Esophagus muscularis mucosa (tissue), 4 donors: Measurements from ENCODE around the gene LIAS. TPM values are rescaled to one million over a fixed set of nuclear protein-coding genes. Genes with fewer than 3 reads are reported as not detected.

Experiments used
- DNase-seq: peaks from one replicate; pipeline ENCODE4 v3.0.0-alpha.2; 2017; ENCODE audit errors: extremely low spot score
- H3K27ac ChIP-seq, 4 donors: fragments of 200-600 bp; sonication (generic); replicated peaks in 1 of 4; 1 replicate in 3 of 4; 2 replicates in 1 of 4; pipeline ENCODE4 v1.5.1; 2016 to 2019; ENCODE audit warnings: mild to moderate bottlenecking in 1 of 4
- H3K27me3 ChIP-seq, 4 donors: fragments of 200-600 bp; sonication (generic); one replicate each; pipeline versions ENCODE4 v1.5.1 to v1.6.0; 2016 to 2019
- H3K36me3 ChIP-seq, 4 donors: fragments of 200-600 bp; sonication (generic); one replicate each; pipeline ENCODE4 v1.5.1; 2016 to 2019
- H3K4me1 ChIP-seq, 4 donors: fragments of 200-600 bp; sonication (generic); one replicate each; pipeline ENCODE4 v1.5.1; 2016 to 2019
- H3K4me3 ChIP-seq, 4 donors: fragments of 200-600 bp; sonication (generic); 1 replicate in 2 of 4; 2 replicates in 2 of 4; pipeline ENCODE4 v1.5.1; 2016 to 2019; ENCODE audit warnings: mild to moderate bottlenecking in 4 of 4, moderate library complexity in 1 of 4
- H3K9me3 ChIP-seq, 4 donors: fragments of 200-600 bp; sonication (generic); 1 replicate in 3 of 4; 2 replicates in 1 of 4; pipeline ENCODE4 v1.5.1; 2016 to 2019
- CTCF ChIP-seq, 3 experiments: fragments of 200-600 bp in 2 of 3; fragments of 450-650 bp in 1 of 3; sonication (generic) in 2 of 3; IDR thresholded peaks; one replicate each; pipeline ENCODE4 v1.5.1; 2017 to 2019; ENCODE audit warnings: antibody characterized with exemption in 3 of 3, mild to moderate bottlenecking in 2 of 3, moderate library complexity in 1 of 3
- EP300 ChIP-seq: sonication (generic); formaldehyde crosslinking; IDR thresholded peaks from one replicate; pipeline ENCODE4 v1.6.1; 2017; ENCODE audit warnings: antibody characterized with exemption
- POLR2A ChIP-seq: fragments of 450-650 bp; IDR thresholded peaks from one replicate; pipeline ENCODE4 v1.6.1; 2017; ENCODE audit warnings: antibody characterized with exemption, moderate library complexity, mild to moderate bottlenecking, low read depth
- POLR2AphosphoS5 ChIP-seq, 2 donors: sonication (generic); formaldehyde crosslinking; IDR thresholded peaks; one replicate each; pipeline ENCODE4 v1.6.1; 2017; ENCODE audit warnings: antibody characterized with exemption in 2 of 2
- WGBS: methylation state at CpG from one replicate; pipeline ENCODE4 v1.1.5; 2018; 5-methylcytosine and 5-hydroxymethylcytosine counted together
- intact Hi-C: fragments of 100-400 bp; cut with DNase I; formaldehyde crosslinking; loops from one replicate; pipeline ENCODE4 v1.15.1; 2023
- total RNA-seq, 4 donors: library from RNA; depleted of rRNA; stranded (reverse); fragments of >200 nt; gene quantifications; one replicate each; pipeline versions ENCODE4 v1.1.0 to v1.2.1, GENCODE V29; 2016

The LIAS gene
- total RNA-seq, 4 donors from 2014 or later: 8.5 to 11.6 (median 9.7) TPM

GRCh38 chr4:39476187-39476895, 17.5 kb downstream of the LIAS start:
- Histone ChIP-seq H3K27me3 (no peaks in the 10 kb centered on the region), H3K36me3 (peaks cover 4 to 60% (median 39%) of the 10 kb centered on the region in 4 donors), H3K27ac (no peak overlapping the region), H3K4me1 (no peaks in the 10 kb centered on the region), H3K4me3 (no peak overlapping the region), H3K9me3 (no peaks in the 10 kb centered on the region)
- intact Hi-C loops: no loop called here
- no peak for DNase-seq
- 89% methylated on average over 5 of the region's 5 CpGs for WGBS
- no peak for TF ChIP-seq POLR2AphosphoS5 (IDR thresholded peaks at IDR 0.05)

GRCh38 chr4:39480251-39480650, 21.4 kb downstream of the LIAS start:
- H3K4me3 ChIP-seq: no peak overlapping the region
- H3K36me3 ChIP-seq: peaks cover 0 to 23% (median 18%) of the 10 kb centered on the region in 4 donors
- no peaks in the 10 kb centered on the region for H3K27me3 ChIP-seq
- H3K4me1 ChIP-seq: no peaks in the 10 kb centered on the region
- WGBS: 91% methylated on average over 13 of the region's 27 CpGs
- intact Hi-C loops: no loop called here
- no peak for TF ChIP-seq POLR2A
- no peak for TF ChIP-seq CTCF (IDR thresholded peaks at IDR 0.05)
- TF ChIP-seq POLR2AphosphoS5 (IDR thresholded peaks at IDR 0.05): no peak
- no peak for TF ChIP-seq EP300
- no peak for DNase-seq
- no peak overlapping the region for H3K27ac ChIP-seq
- H3K9me3 ChIP-seq: no peaks in the 10 kb centered on the region

- TF ChIP-seq CTCF (IDR thresholded peaks at IDR 0.05) (no peak), EP300 (no peak), POLR2AphosphoS5 (IDR thresholded peaks at IDR 0.05) (no peak), POLR2A (no peak)
- Histone ChIP-seq H3K27me3 (no peaks in the 10 kb centered on the region), H3K36me3 (peaks cover 0 to 22% (median 14%) of the 10 kb centered on the region in 4 donors), H3K4me1 (no peaks in the 10 kb centered on the region), H3K4me3 (no peak overlapping the region), H3K27ac (no peak overlapping the region), H3K9me3 (no peaks in the 10 kb centered on the region)
- no peak for DNase-seq
- intact Hi-C loops: no loop called here
- WGBS: 75% methylated on average over 18 of the region's 21 CpGs
Measured at GRCh38 chr4:39480902-39481695, 22.2 kb downstream of the LIAS start.

- H3K27me3 ChIP-seq: no peaks in the 10 kb centered on the region
- H3K36me3 ChIP-seq: no peaks in the 10 kb centered on the region
- no peak overlapping the region for H3K4me3 ChIP-seq
- H3K9me3 ChIP-seq: no peaks in the 10 kb centered on the region
- TF ChIP-seq POLR2AphosphoS5 (IDR thresholded peaks at IDR 0.05): no peak
- no peak for TF ChIP-seq CTCF (IDR thresholded peaks at IDR 0.05)
- no peak for TF ChIP-seq POLR2A
- TF ChIP-seq EP300: no peak
- whole genome bisulfite sequencing: 86% methylated on average over 4 of the region's 6 CpGs
- intact Hi-C loops: no loop called here
- no peaks in the 10 kb centered on the region for H3K4me1 ChIP-seq
- H3K27ac ChIP-seq: no peak overlapping the region
- no peak for DNase-seq
Measured at GRCh38 chr4:39484582-39485272, 25.9 kb downstream of the LIAS start.

- TF ChIP-seq POLR2AphosphoS5 (IDR thresholded peaks at IDR 0.05) (no peak), EP300 (no peak), CTCF (IDR thresholded peaks at IDR 0.05) (no peak), POLR2A (no peak)
- Histone ChIP-seq H3K9me3 (no peaks in the 10 kb centered on the region), H3K27me3 (no peaks in the 10 kb centered on the region), H3K4me3 (no peak overlapping the region), H3K27ac (no peak overlapping the region), H3K36me3 (no peaks in the 10 kb centered on the region), H3K4me1 (no peaks in the 10 kb centered on the region)
- DNase-seq: no peak
- 82% methylated on average over 10 of the region's 10 CpGs for WGBS
- intact Hi-C loops: no loop called here
Measured at GRCh38 chr4:39486221-39486804, 27.5 kb downstream of the LIAS start.
